A172 (cell line): Measurements from ENCODE around the gene CEP192. TPM values are rescaled to one million over a fixed set of nuclear protein-coding genes. Genes with fewer than 3 reads are reported as not detected.

Experiments
- DNase-seq: peaks from one replicate; pipeline ENCODE4 v3.0.0-alpha.2; 2015; ENCODE audit warnings: low spot score
- total RNA-seq: library from RNA; depleted of rRNA; stranded (reverse); fragments of >200 nt; shearing (Covaris generic); gene quantifications from 2 replicates; pipeline ENCODE4 v1.2.3, GENCODE V29; 2014

Gene CEP192
- total RNA-seq, 1 experiment from 2014 or later: 30.5 TPM

DNA sequence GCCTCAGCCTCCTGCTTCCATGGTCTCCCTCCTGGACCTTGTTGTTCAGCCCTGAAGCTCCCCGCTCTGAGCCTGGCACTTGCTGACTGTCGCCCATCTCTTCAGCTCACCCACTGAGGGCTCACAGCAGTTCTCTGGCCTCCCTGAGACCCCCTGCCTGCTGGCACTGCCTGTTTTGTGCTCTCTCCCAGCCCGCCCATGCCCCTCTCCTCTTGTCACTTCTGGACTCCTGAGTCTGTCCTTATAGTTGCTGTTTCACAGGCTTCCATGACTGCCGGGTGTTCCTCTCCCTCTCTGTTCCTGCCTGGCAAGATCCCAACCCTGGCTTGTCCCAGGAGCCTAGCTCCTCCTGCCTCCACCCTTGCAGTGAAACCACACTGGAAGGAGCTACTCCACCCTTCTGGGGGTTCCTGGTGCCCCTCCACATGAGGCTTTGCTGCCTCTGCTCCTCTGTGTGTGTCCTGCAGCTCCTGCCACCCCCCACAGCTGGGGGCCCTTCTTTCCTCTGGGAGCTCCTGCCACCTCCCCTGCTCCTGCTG lies 110.6 kb downstream of the CEP192 start:
- DNase-seq: no peak

DNA sequence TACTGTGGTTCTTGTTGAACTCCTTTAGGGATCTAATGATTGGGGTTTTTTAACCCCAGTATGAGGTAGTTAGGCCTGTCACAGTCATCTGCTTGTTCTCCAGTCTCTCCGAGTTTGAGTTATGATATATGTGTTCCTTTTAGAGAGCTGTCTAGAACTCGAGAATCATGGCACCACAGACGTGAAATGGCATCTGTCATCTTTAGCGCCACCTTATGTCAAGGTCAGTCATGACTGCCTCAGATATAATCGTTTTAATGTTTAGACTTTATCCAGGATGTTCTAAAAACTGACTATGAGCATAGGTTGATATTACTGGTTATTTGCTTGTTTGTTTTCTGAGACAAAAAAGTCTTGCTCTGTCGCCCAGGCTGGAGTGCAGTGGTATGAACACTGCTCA lies 112.2 kb downstream of the CEP192 start:
- DNase-seq: no peak

DNA sequence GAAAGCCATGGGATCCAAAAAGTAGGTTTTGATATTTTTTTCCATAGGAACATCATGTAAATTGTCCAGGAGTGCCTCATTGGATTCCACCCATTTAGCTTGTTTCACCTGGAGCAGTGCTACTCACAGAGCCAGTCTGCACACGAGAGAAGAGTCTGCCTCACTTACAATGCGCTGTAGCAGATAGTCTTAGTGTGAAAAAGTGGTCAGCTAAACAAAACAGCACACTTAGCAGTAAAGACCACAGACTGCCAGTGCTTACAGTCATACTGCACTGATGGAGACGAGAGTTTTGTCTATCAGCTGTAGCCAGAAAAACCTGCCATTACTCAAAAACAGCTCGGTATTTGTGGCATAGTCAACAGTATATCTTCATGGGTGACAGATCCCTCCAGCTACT lies 113.9 kb downstream of the CEP192 start:
- no peak for DNase-seq

DNA sequence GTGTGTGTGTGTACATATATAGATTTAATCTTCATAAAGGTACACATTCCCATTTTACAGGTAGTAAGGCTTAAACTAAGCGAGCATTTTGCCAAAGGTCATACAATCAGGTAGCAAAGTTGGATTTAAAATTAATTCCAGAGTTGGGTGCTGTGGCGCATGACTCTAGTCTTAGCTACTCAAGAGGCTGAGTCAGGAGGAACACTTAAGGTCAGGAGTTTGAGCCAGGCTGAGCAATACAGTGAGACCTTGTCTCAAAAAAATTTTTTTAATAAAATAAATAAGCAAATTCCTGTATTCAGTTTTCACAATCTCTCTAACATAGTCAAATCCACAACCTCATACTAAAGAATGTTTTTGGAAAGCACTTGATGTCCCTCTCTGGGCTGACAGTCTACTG lies 115.9 kb downstream of the CEP192 start:
- DNase-seq: no peak

DNA sequence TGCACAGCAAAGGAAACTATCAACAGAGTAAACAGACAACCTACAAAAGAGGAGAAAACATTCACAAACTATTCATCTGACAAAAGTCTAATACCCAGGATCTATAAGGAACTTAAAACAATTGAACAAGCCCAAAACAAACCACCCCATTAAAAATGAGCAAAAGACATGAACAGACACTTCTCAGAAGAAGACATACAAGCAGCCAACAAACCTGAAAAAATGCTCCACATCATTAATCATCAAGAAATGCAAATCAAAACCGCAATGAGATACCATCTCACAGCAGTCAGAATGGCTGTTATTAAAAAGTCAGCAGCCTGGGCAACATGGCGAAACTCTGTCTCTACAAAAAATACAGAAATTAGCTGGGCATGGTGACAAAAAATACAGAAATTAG lies 117.2 kb downstream of the CEP192 start:
- DNase-seq: no peak

DNA sequence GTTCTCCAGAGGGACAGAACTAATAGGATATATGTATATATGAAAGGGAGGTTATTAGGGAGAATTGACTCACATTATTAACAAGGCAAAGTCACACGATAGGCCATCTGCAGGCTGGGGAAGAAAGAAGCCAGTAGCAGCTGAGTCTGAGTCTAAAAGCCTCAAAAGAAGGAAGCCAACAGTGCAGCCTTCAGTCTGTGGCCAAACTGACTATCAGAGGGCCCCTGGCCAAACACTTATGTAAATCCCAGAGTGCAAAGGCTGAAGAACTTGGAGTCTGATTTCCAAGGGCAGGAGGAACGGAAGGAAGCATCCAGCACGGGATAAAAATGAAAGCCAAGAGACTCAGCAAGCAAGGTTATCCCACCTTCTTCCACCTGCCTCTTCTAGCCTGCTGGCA lies 119.4 kb downstream of the CEP192 start:
- DNase-seq: no peak

DNA sequence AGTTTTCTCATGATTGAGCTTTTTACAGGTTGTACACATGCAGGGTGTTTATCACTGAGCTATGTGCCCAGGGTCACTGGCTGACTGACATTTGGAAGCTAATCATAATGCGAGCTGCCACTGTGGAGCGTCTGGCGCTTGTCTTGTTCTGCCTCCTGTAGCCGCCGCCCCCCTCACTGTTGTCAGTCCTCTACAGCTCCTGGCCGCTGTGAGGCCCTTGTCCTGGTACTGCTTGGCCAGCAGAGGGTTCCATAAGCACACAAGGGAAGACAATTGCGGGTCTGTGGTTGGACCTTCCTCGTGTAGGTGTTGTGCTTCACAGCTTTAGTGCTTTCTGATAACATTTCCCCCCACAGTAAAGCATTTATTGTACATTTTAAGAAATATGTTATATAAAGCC lies 121.8 kb downstream of the CEP192 start:
- peak; percentile 30 for DNase-seq

DNA sequence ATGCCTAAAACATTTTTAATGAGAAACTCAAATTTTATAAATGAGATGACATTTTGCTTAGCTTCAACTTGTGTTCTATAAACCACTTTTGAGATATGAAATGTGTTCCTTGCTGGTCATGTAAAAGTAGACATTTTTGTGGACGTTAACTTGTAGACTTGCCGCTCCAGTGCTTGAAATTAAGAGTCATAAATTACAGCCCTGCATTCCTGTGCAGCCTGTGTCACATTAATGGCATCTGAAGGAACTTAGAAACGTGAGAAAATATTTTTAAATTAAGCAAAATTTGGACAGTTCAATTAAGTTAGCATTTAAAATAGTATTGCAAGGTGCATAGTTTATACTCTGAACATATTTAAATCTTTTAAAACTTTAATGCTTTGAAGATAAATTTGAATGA lies 129.1 kb downstream of the CEP192 start:
- no peak for DNase-seq

DNA sequence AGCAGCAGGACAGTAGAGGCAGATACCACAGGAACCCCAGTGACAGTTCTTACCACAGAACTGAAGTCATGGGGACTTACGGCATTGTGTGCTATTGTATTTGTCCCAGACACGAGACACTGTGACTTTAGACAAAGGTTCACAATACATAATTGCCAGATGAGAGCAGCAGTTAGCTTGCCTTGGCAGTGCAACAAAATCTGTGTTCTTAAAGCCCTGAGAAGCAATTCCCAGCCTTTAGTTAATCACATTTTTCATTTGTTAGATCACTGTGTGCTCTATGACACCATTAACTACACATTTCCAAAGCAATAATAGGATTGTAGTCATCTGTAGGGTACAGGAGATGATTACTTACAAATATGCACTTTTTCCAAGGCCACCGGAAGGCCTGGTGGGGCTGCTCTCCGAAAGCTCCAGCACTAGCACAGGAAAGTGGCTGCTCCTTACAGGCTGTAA lies 129.8 kb downstream of the CEP192 start:
- no peak for DNase-seq

DNA sequence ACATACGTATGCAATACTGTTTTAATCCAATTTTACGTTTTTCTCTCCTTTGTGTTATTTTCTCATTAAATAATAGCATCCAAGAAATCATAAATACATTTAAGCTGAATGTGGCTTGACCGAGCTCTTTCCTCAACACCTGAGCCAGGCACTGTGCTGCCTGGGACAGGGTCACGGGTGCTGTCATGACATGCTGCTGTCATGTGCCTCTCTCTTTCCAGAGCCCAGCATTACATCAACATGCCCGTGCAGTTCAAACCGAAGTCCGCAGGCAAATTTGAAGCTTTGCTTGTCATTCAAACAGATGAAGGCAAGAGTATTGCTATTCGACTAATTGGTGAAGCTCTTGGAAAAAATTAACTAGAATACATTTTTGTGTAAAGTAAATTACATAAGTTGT lies 133.2 kb downstream of the CEP192 start:
- DNase-seq: no peak

DNA sequence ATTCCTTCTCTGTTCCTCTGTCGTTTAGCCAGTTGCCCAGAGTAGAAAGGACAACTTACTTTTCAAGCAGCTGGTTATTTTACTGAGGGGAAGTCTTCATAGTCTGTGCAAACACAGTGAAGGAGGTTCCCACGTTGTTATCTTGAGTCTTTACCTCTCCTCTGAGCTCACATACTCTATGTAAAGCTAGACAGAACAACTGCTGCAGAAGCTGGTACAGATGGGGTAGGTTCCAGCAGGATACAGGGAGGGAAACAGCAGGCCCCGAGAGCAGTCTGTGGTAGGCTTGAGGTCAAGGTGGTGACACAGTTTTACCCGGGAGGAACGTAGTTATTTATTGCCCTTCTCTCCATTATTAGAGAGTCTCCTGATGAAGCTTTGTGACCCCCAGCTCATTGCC lies 134.0 kb downstream of the CEP192 start:
- no peak for DNase-seq

DNA sequence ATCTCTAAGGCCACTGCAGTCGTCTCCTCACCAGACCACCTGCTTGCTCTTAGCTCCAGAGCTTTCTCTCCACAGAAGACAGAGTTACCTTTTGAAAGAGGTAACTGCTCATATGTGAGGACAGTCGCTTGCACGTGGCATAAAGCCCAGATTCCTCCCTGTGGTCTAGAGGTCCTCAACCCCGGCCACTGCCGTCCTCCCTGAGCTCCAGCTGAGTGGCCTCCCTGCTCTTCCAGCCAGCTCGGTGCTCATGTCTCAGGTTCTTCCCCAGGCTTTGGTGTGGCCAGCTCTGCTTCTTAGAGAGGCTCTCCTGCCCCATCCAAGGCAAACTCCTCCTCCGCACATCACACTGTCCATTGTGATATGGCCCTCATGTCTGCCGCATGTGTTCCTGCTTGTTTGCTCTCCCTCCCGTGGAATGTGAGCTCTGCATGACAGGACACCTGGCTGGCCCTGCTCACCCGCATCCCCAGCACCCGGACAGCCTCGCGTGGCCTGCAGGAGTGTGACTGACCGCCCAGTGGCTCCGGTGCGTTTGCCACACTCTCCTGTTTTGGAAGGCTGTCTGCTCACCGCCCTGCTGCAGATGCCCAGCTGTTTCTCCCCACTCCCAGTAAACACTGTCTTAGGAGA lies 135.9 kb downstream of the CEP192 start:
- DNase-seq: no peak

DNA sequence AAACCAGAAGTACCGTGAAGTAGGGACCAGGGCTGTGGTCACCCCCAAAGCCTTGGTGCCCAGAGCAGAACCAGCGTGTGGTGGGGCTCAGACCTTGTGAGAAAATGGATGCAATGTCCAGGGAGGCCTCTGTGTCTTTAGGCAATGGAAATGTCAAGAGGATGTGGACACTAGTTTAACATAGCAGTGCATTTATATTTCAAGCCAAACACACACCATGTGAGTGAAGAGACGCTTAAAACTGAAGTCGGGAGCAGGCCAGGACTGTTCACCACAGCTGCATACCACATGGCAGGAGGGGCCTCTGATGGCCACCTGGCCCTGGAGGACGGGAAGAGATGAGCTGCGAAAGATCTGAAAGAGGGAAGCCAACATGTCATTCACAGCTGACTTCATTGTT lies 140.1 kb downstream of the CEP192 start:
- no peak for DNase-seq

DNA sequence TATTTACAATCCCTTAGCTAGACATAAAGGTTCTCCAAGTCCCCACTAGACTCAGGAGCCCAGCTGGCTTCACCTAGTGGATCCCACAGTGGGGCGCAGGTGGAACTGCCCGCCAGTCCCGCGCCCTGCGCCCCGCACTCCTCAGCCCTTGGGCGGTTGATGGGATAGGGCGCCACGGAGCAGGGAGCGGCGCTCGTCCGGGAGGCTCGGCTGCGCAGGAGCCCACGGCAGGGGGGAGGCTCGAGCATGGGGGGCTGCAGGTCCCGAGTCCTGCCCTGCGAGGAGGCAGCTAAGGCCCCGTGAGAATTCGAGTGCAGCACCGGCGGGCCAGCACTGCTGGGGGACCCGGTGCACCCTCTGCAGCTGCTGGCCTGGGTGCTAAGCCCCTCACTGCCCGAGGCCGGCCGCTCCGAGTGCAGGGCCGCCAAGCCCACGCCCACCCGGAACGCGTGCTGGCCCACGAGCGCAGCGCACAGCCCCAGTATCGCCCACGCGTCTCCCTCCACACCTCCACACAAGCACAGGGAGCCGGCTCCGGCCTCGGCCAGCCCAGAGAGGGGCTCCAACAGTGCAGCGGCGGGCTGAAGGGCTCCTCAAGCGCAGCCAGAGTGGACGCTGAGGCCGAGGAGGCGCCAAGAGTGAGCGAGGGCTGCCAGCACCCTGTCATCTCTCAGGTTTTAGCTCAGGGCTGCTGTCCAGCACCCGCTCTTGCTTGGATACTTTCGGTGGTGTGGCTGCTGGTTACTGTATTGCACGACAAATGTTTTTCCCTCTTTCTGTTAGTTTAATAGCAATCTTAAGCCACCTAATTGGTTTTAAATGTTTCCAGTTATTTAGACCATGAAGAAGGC lies 143.6 kb downstream of the CEP192 start:
- DNase-seq: no peak

DNA sequence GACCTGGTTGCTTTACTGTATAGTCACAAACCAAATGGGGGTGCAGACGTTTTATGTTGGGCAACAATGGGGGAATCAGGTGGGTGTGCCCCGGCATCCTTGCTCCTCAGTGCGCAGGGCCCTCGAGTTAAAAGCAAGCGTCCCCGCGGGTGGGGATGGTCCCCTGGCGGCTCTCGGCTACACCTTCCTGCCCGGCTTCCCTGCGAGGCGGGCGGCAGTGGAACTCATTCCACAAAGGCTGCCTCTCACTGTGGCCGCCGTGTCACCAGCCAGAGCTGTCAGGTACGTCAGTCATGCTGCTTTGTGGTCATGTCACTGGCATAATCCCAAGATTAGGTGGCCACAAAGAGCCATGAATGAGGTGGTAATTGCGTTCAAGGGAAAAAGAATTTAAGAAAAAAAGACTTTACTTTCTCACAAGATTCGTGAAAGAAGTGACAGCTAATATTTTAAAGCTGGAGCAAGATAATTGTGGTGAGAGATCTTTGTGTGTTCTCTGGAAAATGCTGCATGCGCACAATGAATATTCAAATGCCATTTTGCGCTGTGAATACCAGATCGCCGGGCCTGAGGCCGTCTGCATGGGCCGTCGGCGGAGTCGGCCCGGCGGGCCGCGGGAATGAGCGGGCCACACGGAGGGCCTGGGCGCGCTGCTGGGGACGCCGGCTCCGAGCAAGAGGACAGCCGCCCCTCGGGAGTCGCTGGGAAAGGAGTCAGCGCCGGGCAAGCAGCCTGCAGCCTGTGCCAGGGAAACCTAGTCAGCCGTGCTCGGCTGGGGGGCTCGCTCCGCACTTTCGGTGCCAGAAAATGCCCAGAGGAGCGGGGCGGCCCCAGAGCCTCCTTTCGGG lies 145.1 kb downstream of the CEP192 start:
- DNase-seq: no peak

DNA sequence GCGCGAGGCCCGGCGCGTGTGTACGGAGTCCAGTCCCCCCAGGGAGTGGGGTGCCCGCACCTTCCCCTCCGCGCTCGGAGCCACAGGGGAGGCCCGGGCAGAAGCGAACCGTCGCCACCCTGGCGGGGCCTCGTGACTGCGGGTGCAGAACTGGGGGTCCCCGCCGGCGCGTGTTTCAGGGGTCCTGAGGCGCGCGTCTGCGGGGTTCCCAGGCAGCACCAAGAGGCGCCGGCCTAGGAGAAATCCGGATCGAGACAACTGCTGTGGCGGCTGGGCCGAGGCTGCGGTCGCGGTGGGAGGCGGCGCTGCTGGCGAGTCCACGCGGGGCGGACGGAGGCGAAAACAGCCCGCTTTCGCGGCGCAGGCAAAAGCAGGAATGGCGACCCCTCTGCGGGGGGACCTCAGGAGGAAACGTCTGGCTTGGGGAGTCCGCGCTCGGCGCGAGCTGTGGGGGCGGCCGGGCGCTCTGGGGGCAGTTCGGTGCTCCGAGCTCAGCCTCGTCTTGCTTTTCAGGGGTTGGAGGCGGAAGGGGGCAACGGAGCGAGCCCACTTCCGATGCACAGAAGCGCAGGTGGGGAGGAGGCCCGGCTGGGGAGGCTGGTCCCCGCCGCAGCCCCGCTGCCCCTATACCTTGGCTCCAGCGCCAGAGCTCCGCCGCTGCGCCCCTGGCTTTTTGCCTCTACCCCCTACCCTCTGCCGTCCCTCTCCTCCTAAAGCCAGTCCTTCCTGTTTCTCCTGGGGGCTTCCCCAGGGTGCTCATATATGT lies 145.9 kb downstream of the CEP192 start:
- DNase-seq: no peak

DNA sequence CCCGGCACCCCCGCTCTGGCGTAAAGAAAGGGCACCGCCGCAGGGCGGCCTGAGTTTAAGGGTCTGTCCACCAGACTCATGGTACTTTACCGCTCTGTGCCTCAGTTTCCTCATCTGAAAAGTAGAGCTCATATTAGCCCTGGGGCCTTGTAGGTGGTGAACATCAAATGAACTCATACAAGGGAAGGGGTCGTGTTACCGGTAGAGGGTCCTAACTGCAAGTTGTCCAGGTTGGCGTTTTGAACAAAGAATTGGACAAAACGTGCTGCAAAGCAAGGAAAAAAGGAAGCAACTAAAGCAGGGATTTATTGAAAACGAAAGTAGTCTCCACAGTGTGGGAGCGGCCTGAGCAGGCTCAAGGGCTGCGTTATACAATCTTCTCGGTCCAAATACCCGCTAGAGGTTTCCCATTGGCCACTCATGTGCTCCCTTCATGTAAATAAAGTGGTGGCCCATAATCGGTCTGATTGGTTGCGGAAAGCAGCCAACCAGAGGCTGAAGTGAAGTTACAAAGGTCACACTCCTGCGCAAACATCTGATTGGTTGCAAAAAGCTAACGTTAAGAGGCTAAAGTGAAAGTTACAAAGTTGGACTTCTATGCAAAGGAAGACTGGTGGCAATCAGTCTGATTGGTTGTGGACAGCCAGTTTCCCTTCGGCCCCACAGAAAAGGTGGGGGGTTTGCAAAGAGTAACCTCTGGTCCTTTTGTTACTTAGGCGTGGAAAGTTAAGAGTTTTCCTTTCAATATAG lies 146.7 kb downstream of the CEP192 start:
- no peak for DNase-seq

DNA sequence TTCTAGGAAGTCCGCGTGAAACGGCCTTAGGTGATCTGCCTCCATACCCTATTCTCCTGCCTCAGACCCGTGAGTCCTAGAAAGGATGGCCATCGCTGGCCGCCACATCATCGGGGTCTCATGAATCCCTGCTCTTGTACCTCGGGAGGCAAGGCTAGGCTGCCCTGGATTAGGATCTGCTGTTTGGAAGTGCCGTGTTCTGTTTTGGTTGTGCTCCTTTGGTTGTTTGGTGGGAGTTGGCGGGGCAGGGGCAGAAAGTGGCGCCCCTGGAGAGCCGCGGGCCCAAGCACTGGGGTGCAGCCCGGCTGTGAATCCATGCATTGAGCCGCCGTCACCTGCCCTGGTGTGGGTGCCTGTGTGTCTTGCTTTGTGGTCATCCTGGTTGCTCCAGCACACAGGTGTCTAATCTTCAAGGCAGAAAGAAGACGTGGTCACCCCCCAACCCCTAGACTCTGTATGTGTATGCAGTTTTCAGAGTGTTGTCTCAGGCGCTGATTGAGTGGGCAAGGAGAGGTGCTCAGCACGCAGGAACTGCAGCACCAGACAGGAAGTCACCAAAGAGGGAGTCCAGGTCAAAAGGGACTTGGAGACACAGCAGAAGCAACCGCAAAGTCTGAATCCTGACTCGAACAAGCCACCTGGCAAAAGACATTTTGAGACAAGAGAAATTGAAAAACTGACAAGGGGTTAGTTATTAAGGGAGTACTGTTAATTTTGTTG lies 147.4 kb downstream of the CEP192 start:
- no peak for DNase-seq

DNA sequence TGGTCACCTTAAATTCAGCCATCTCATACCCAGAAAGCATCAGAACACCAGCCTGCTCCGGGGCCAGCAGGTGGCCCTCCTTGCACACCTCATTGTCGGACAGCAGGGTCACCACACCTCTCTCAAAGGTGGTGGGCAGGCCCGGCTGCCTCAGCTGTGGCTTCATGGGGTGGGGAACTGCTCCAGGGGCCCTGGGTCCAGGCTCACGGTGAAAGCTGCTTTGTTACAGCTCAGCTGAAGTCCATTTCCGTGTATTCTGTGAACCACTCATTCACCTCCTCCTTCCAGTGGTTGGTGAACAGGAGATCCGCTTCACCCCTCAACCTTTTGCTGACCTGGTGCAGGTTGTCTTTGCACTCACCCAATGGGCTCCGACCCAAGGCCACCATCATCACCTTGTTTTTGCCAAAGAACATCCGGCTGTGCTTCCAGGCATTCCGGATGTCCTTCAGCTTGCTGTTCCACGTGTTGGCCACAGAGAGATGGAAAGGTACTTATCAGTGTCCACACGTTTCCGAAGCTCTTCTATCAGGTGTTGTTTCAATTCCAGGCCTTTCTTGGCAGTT lies 148.8 kb downstream of the CEP192 start:
- no peak for DNase-seq

DNA sequence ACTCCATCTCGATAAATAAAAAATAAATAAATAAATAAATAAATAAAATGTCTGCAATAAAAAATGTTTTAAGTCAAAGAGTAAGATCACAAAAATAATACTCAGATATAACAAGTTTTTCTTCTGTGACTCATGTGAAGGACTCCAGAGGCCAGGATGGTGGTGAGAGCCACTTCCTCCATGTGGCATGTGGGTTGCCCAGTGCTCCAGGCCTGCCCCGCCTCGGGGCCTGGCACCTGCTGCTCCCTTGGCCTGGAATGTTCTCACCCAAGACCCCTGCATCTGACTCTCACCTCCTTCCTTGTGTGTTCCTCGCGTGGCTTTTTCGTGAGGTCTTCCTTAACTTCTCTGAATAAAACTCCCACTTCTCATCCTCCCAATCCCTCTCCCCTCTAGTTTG lies 150.0 kb downstream of the CEP192 start:
- no peak for DNase-seq
